HG03521 (cell line): ENCODE results near the gene MT1A.
A peak's percentile ranks its signal among the peaks of the same experiment; 100 is the strongest.

Source experiments
- ATAC-seq: cut with Tn5 transposase; IDR thresholded peaks from one replicate; pipeline ENCODE4 v1.9.1; 2021; ENCODE audit warnings: mild to moderate bottlenecking, moderate library complexity; ENCODE audit not compliant: unreplicated experiment

The MT1A gene

GRCh38 chr16:56637814-56638750 is at the start of gene MT1A:
TSS of gene MT1A (plus strand) at chr16:56638666. CDS start at chr16:56638739, 73 bp downstream.
- ATAC-seq: no peak

- no peak for ATAC-seq
Observed at GRCh38 chr16:56588781-56589140, 49.7 kb upstream of the MT1A start.

GRCh38 chr16:56589141-56590039 is 49.1 kb upstream of the MT1A start, which contains the start of gene MT3:
TSS of gene MT3 (plus strand) at chr16:56589528. CDS start at chr16:56589591, 63 bp downstream.
- no peak for ATAC-seq

GRCh38 chr16:56591377-56592060 is 46.9 kb upstream of the MT1A start:
- ATAC-seq: no peak

- no peak for ATAC-seq
Observed at GRCh38 chr16:56593573-56594291, 44.7 kb upstream of the MT1A start.

- no peak for ATAC-seq
Observed at GRCh38 chr16:56594292-56594619, 44.2 kb upstream of the MT1A start.

- no peak for ATAC-seq
Observed at GRCh38 chr16:56600398-56600999, 38.0 kb upstream of the MT1A start.

- no peak for ATAC-seq
Observed at GRCh38 chr16:56601325-56601724, 37.1 kb upstream of the MT1A start.

- ATAC-seq: no peak
Observed at GRCh38 chr16:56603589-56603988, 34.9 kb upstream of the MT1A start.

GRCh38 chr16:56604966-56605365 is 33.5 kb upstream of the MT1A start:
- ATAC-seq: no peak

GRCh38 chr16:56605475-56605874 is 33.0 kb upstream of the MT1A start:
- ATAC-seq: no peak

- ATAC-seq: no peak
Observed at GRCh38 chr16:56606071-56606475, 32.4 kb upstream of the MT1A start.

- ATAC-seq: no peak
Observed at GRCh38 chr16:56606476-56607108, 31.9 kb upstream of the MT1A start.

- no peak for ATAC-seq
Observed at GRCh38 chr16:56607109-56607618, 31.3 kb upstream of the MT1A start.

- ATAC-seq: no peak
Observed at GRCh38 chr16:56607675-56608042, 30.8 kb upstream of the MT1A start.

GRCh38 chr16:56608043-56608875 is 30.2 kb upstream of the MT1A start, which contains the start of gene MT2A:
TSS of gene MT2A (plus strand) at chr16:56608584. CDS start at chr16:56608656, 72 bp downstream.
- ATAC-seq: peak; percentile 87

GRCh38 chr16:56608876-56609462 is 29.5 kb upstream of the MT1A start:
- ATAC-seq: no peak

GRCh38 chr16:56609463-56609921 is 29.0 kb upstream of the MT1A start:
- no peak for ATAC-seq
